Keratinocyte (primary cell): ENCODE data around the gene C2orf78. TPM values are rescaled to one million over a fixed set of nuclear protein-coding genes. Genes with fewer than 3 reads are reported as not detected.

Experiments
- DNase-seq: peaks from one replicate; pipeline ENCODE4 v3.0.0-alpha.2; 2011; ENCODE audit warnings: low read depth, missing footprints, low spot score
- FAIRE-seq: peaks from 2 replicates; lab custom pipeline; 2011; peaks lifted over from hg19 to GRCh38; lab: Jason Lieb, UNC
- H2AFZ ChIP-seq: 2 replicates; pipeline ENCODE4 v1.6.0; 2012; ENCODE audit warnings: low read length, control low read depth, inconsistent platforms; ENCODE audit not compliant: control insufficient read depth
- H3K27ac ChIP-seq: 2 replicates; pipeline ENCODE4 v1.5.1; 2011; ENCODE audit warnings: low read length; ENCODE audit not compliant: control insufficient read depth, insufficient read depth
- H3K27me3 ChIP-seq: 3 replicates; pipeline ENCODE4 v1.6.0; 2011; ENCODE audit warnings: low read length; ENCODE audit not compliant: control insufficient read depth, insufficient read depth; ENCODE audit errors: extremely low read depth
- H3K36me3 ChIP-seq, 2 experiments: 2 replicates in 1 of 2; 3 replicates in 1 of 2; pipeline ENCODE4 v1.5.1; 2011; ENCODE audit warnings: low read length in 2 of 2, mild to moderate bottlenecking in 1 of 2; ENCODE audit not compliant: control insufficient read depth in 2 of 2, insufficient read depth in 2 of 2; ENCODE audit errors: extremely low read depth in 1 of 2
- H3K4me1 ChIP-seq: 3 replicates; pipeline ENCODE4 v1.5.1; 2011; ENCODE audit warnings: low read length; ENCODE audit not compliant: control insufficient read depth, insufficient read depth; ENCODE audit errors: extremely low read depth
- H3K4me2 ChIP-seq: 3 replicates; pipeline ENCODE4 v1.6.0; 2011; ENCODE audit warnings: low read depth, low read length; ENCODE audit not compliant: control insufficient read depth, insufficient read depth; ENCODE audit errors: extremely low read depth
- H3K4me3 ChIP-seq, 3 experiments: fragments of 200-600 bp in 1 of 3; sonication (generic) in 1 of 3; 2 replicates in 2 of 3; 3 replicates in 1 of 3; pipeline ENCODE4 v1.5.1; 2011 to 2016; ENCODE audit warnings: low read length in 3 of 3, mild to moderate bottlenecking in 3 of 3, control low read depth in 2 of 3, inconsistent platforms in 1 of 3, low read depth in 1 of 3, mixed read lengths in 1 of 3, mixed run types in 1 of 3, moderate library complexity in 1 of 3; ENCODE audit not compliant: control insufficient read depth in 2 of 3, insufficient read depth in 2 of 3; ENCODE audit errors: extremely low read depth in 1 of 3
- H3K79me2 ChIP-seq: 2 replicates; pipeline ENCODE4 v1.6.0; 2012; ENCODE audit warnings: low read length; ENCODE audit not compliant: control insufficient read depth, insufficient read depth
- H3K9ac ChIP-seq: 3 replicates; pipeline ENCODE4 v1.6.0; 2011; ENCODE audit warnings: low read length; ENCODE audit not compliant: control insufficient read depth, insufficient read depth; ENCODE audit errors: extremely low read depth
- H3K9me1 ChIP-seq: 3 replicates; pipeline ENCODE4 v1.6.0; 2011; ENCODE audit warnings: low read length; ENCODE audit not compliant: control insufficient read depth, insufficient read depth; ENCODE audit errors: extremely low read depth
- H3K9me3 ChIP-seq: 2 replicates; pipeline ENCODE4 v1.5.1; 2012; ENCODE audit warnings: low read depth, low read length; ENCODE audit not compliant: control insufficient read depth
- H4K20me1 ChIP-seq: 3 replicates; pipeline ENCODE4 v1.6.0; 2011; ENCODE audit warnings: low read length; ENCODE audit not compliant: control insufficient read depth, insufficient read depth; ENCODE audit errors: extremely low read depth
- CTCF ChIP-seq, 3 experiments: IDR thresholded peaks in 1 of 3; conservative IDR thresholded peaks in 1 of 3; optimal IDR thresholded peaks in 1 of 3; 2 replicates in 2 of 3; 3 replicates in 1 of 3; pipeline versions ENCODE3 to v1.5.1; 2011; ENCODE audit warnings: low read length in 3 of 3, mild to moderate bottlenecking in 3 of 3, moderate library complexity in 2 of 3, control low read depth in 1 of 3, inconsistent platforms in 1 of 3; ENCODE audit not compliant: insufficient read depth in 2 of 3; ENCODE audit errors: extremely low read depth in 1 of 3
- EZH2 ChIP-seq: IDR thresholded peaks from one replicate; pipeline ENCODE4 v1.6.1; 2012; ENCODE audit warnings: inconsistent platforms, mild to moderate bottlenecking, low read length, moderate library complexity
- dilution Hi-C: fragments of 300-500 bp; cut with MboI; formaldehyde crosslinking; loops from one replicate; pipeline ENCODE4 v1.7.0; 2020; ENCODE audit warnings: low sequenced_read_pairs; ENCODE audit not compliant: extremely low pct_ligation_motif_present
- polyA plus RNA-seq, 5 experiments: library from polyadenylated mRNA; depleted of rRNA in 3 of 5; stranded (reverse) in 3 of 5; stranded (forward) in 1 of 5; unstranded in 1 of 5; fragments of >200 nt; gene quantifications; 1 replicate in 1 of 5; 2 replicates in 3 of 5; 3 replicates in 1 of 5; pipeline versions ENCODE4 v1.2.1 to v1.2.3, GENCODE V29; 2011 to 2012; ENCODE audit warnings: missing spikeins in 2 of 5, low read depth in 1 of 5, low replicate concordance in 1 of 5

C2orf78 gene
- polyA plus RNA-seq, 1 donor (not counting 4 experiments of a cell fraction or from before 2014, with no cell fraction given), result not detected

- peaks cover 14 to 22% of the 10 kb centered on the region in 2 experiments for H3K36me3 ChIP-seq
- H3K9me1 ChIP-seq, result no peaks in the 10 kb centered on the region
- FAIRE-seq, result no peak
- no peak overlapping the region for H3K27ac ChIP-seq
- dilution Hi-C loops, result no loop called here
- peaks cover 15% of the 10 kb centered on the region for H3K4me1 ChIP-seq
- no peak overlapping the region for H3K9ac ChIP-seq
- TF ChIP-seq CTCF (optimal IDR thresholded peaks at IDR 0.05 in 1 of 3, IDR thresholded peaks at IDR 0.05 in 1 of 3, conservative IDR thresholded peaks at IDR 0.05 in 1 of 3; ENCODE audit: extremely low read depth in 1 of 3, insufficient read depth in 2 of 3, low read length in 3 of 3) (no peak), EZH2 (no peak)
- no peak overlapping the region for H3K4me3 ChIP-seq
- peaks cover 77% of the 10 kb centered on the region for H3K79me2 ChIP-seq
- no peak overlapping the region for H2AFZ ChIP-seq
- DNase-seq, result no peak
- H3K9me3 ChIP-seq, result no peaks in the 10 kb centered on the region
- peaks cover 2% of the 10 kb centered on the region for H4K20me1 ChIP-seq
- no peak overlapping the region for H3K4me2 ChIP-seq
- no peaks in the 10 kb centered on the region for H3K27me3 ChIP-seq
Measured at GRCh38 chr2:73836141-73836943, 52.4 kb downstream of the C2orf78 start.

GRCh38 chr2:73837847-73838585, 54.0 kb downstream of the C2orf78 start:
- H3K79me2 ChIP-seq, result peaks cover 83% of the 10 kb centered on the region
- H3K27me3 ChIP-seq, result no peaks in the 10 kb centered on the region
- dilution Hi-C loops, result no loop called here
- H3K27ac ChIP-seq, result no peak overlapping the region
- no peaks in the 10 kb centered on the region for H3K9me1 ChIP-seq
- no peak overlapping the region for H2AFZ ChIP-seq
- TF ChIP-seq EZH2 (no peak), CTCF (optimal IDR thresholded peaks at IDR 0.05 in 1 of 3, IDR thresholded peaks at IDR 0.05 in 1 of 3, conservative IDR thresholded peaks at IDR 0.05 in 1 of 3; ENCODE audit: extremely low read depth in 1 of 3, insufficient read depth in 2 of 3, low read length in 3 of 3) (no peak)
- DNase-seq (no peak), FAIRE-seq (no peak)
- peaks cover 3% of the 10 kb centered on the region for H3K4me1 ChIP-seq
- H4K20me1 ChIP-seq, result peaks cover 7% of the 10 kb centered on the region
- no peak overlapping the region for H3K4me2 ChIP-seq
- H3K9me3 ChIP-seq, result no peaks in the 10 kb centered on the region
- H3K36me3 ChIP-seq, result peaks cover 12 to 24% of the 10 kb centered on the region in 2 experiments
- no peak overlapping the region for H3K4me3 ChIP-seq
- H3K9ac ChIP-seq, result no peak overlapping the region
